Activated naive CD4-positive, alpha-beta T cell treated with anti-CD3 and anti-CD28 coated beads, Interleukin-2, amount 50 U/mL, for 16 hours (primary cell): ENCODE measurements around the gene B3GALT6.

Experiments
- DNase-seq: peaks from one replicate; pipeline ENCODE4 v3.0.0-alpha.2; 2020

B3GALT6 gene

DNA sequence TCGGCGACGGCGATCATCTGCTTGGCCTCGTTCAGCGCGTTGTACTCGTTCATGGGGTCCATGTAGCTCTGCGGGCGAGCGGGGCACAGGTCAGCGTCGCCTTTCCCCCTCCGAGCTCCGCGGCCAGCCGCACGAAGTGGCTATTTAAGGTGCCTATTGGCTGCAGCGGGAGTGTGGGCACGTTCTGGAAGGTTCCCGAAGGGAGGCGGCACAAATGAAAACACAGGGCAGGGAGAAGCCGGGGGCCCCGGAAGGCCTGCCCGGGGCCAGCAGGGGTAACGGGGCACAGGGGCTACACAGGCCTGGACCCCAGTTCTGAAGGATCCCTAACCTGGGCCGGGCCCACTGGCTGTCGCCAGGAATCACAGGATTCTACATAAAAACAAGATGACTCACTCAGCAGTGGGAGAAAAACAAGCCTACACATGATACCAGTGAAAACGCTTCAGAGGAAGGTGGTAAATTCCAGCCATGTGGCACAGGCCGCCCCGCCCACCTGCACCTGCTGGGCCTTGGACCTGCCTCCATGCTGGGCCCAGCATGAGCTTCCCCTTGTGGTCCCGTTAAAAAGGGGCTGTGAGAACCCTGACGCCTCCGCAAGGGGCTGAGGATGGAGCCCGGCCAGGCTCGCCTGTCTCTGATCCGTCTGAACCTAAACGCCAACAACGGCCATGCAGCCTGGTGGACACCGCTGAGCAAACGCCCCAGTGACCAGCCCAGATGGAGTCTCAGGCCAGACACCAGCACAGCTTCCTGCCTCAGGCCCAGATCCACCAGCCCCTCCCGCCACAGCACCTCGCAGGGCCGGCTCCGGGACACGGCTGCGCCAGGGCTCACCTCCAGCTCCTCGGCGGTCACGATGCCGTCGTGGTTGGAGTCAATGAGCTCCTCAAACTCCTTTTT, 14.2 kb upstream of the B3GALT6 start:
- DNase-seq: no peak

DNA sequence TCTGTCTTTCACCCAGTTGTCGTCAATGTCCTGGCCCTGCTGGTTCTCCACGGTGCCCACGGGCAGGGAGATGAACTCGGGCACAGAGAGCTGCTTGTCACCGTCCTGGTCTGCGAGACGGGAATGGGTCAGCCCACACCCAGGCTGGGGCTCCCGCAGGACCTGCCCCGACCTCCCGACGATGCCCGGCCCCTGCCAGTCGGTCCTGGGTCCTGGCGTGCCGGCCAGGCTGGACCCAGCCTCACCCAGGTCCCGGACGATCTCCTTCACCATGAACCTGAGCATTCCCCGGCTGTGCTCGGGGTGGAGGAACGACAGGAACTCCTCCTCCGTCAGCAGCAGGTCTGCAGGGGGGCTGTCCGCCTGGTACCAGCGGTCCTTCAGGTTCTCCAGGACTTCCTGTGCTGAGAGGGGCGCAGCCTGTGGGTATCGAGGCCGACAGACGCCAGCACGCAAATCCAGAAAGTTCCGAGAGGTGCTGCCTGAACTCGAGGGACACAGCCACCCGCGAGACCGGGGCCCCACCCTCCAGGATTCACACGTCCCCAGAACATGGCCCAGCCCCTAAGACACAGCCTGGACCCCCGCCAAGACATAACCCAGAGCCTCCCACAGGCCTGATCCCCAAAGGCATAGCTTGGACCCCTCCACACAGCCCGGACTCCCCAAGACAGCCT, 13.4 kb upstream of the B3GALT6 start:
- DNase-seq: no peak

DNA sequence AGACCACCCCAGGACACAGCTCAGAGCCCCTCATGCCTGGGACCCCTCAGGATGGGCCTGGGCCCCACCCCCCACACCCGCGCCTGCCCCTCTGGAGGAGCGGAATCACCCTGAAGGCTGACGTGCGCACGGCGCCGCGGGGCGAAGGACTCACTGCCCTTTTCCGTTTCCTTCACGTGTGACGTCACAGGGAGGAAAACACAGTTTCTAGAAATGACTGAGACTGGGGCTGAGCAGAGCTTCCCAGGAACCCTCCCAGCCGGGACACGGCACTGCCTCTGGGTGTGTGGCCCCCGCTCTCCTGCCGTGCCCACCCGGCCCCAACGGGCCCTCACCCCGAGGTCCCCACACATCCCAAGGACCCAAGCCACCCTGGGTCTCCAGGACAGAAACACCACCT, 12.7 kb upstream of the B3GALT6 start:
- DNase-seq: no peak

DNA sequence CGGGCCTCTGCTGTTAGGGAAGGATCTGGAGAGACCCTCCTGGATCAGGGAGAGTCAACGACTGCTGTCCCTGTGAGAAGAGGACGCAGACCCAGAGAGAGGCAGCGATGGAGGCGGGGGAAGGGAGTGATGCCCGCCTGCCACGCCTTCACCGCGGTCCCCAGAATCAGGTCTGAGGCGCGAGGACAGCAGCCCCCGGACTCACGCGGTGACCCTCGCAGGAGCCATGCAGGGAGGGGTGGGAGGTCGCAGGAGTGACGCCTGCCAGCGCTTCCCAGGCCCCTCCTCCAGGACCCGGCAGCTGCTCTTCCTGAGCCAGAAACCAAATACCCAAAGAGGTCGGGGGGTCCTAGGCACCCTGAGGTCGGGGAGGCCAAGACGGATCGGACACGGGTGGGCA, 11.8 kb upstream of the B3GALT6 start:
- no peak for DNase-seq

DNA sequence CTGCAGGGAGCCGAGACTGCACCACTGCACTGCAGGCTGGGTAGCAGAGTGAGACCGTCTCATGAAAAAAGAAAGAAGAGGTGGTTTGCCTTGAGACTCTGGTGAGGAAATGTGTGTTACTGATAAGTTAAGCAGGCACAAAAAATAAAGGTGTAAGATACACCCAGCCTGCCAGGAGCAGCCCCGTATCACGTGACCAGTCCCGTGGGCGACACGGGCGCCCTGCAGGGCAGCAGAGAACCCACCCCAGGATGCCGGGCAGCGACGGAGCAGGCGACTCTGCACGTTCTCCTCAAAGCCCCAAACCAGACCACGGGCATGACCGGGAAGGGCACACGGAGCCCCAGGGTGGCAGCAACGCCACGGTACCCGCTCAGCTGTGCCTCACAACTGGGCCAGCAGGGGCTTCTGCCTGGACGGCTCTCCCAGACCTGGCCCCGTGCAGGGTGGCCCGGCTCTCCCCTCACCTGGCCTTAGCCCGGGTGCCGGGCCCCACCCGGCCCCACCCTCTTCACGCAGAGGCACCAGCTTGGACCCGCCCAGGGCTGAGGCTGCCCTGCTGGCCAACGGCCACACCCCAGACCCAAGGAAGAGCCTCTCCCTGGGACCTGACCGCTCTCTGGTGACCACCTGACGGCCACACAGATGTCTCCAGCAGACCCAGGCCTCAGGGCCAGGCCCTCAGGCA, 10.0 kb upstream of the B3GALT6 start:
- DNase-seq: no peak

DNA sequence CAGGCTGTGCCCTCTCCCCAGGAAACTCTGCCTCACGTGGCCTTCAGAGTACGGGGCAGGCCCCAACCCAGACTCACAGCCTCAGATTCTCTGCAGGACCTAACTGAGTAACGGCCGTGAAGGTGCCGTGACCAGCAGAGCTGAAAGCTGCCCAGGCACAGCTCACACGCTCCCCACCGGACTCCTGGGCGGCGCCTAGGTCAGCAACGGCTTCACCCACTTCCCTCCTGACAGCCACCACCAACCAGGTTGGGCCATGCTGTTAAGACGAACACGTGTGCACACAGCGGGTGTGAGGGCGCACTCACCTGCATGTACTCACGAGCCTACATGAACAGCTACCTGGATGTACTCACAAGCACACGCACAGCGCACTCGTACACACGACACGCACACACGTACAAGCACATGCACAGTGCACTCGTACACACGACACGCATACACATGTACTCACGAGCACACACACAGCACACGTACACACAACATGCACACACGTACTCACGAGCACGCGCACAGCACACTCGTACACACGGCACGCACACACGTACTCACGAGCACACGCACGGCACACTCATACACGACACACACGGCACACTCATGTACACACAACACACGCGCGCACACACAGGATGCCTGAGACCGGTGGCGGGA, 9.3 kb upstream of the B3GALT6 start:
- no peak for DNase-seq

DNA sequence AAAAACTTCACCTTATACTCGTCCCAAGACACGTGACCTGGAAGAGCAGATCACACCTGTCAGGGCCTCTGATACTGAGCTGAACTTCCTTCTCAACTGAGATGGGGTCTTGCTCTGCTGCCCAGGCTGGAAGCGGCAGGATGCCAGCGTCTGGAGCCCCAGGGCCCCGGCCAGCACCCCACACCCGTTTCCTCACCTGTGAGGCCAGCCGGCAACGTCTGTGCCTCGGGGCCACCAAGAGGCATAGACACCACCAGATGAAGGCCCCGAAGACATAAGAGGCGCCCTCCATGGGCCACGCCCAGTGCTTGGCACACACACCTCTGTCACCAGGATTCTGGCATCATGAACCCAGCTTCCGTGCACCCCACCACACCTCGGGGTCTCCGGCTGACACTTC, 8.7 kb upstream of the B3GALT6 start:
- no peak for DNase-seq

DNA sequence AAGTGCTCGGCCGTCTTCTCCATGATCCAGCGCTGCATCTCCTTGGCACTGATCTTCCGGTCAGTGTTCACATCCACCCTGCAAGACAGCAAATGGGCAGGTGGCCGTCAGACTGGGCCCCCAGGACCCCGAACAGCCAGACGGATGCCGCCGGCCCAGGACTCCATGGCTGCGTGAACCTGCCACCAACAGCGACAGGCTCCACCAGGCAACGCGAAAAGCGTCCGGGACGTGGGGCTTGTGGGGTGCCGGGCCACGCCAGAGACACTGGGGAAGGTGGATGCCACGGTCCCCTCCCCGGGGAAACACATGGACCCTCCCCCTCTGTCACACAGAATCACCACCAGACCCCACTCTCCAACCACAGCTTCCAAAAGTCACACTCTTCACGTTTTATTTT, 8.1 kb upstream of the B3GALT6 start:
- DNase-seq: no peak

DNA sequence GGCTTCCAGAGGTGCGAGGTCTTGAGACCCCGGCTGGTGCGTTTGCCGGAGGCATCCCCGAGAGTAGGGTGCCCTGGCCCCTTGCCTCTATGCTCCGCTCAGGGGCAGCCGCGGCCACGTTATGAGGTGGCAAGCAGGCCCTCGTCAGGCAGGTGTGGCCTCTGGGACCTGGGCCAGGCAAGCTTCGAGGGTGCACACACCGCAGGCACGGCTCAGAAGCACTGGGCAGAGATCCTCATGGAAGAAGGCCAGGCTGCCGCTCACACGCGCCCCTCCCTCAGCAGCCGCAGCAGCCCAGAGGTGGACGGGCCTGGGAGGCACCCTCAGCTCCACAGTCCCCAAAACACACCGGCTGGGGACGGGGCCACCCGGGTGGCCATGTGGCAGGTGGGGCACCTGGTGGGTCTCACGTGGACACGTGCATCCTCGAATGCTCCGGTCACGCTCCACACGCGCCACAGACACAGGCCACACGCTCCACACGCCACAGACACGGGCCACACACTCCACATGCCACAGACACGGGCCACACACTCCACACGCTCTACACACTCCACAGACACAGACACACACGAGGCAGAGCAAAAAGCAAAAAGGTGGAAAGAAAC, 6.7 kb upstream of the B3GALT6 start:
- no peak for DNase-seq

DNA sequence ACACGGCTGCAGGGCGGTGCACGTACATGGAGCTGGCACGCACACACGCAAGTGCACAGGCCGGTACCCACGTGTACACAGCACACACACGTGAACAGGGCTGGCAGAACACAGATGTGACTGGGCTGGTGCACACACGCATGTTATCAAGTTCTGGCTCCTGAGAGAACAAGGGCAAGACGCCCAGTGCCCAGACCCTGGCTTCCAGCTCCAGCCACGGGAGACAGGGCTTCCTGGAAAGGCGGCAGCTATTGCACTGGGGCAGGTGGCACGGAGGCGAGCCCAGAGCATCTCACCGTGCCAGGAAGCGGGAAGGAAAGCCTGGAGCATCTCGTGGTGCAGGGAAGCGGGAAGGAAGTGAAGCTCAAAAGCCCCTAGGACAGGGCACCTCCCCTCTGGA, 6.1 kb upstream of the B3GALT6 start:
- DNase-seq: no peak

DNA sequence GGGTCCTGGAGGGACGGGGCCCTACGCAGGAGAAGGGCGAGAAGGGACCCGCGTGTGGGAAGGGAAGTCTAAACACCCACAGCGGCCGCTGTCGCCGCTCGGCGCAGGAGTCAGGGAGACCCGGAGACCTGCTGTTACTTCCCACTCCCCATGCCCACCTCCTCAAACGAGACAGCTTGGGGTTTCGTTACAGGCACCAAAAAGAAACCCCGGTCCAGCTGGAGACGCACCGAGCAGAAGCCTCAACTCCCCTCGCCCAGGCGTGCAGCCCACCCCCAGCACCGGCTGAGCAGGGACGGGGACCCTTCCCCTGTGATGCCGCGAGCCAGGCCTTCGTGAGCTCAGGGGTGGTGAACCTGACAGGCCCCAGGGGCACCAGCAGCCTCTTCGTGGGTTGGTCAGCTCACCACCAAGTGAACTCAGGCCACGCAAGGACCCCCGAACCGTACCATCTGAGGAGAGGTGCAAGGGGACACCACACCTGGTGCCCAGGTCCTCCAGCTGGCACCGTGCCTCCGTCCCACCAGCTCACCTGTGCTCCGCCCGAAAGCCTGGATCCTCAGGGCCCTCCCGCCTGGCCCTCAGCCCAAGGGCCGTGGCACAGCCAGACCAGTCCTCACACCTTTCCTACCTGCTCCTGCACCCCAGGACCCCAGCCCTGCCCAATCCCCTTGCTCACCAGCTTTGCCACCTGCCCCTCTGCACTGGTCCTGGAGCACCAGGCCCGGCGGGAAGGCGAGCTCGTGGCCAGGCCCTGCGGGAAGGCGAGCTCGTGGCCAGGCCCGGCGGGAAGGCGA, 5.3 kb upstream of the B3GALT6 start:
- no peak for DNase-seq

DNA sequence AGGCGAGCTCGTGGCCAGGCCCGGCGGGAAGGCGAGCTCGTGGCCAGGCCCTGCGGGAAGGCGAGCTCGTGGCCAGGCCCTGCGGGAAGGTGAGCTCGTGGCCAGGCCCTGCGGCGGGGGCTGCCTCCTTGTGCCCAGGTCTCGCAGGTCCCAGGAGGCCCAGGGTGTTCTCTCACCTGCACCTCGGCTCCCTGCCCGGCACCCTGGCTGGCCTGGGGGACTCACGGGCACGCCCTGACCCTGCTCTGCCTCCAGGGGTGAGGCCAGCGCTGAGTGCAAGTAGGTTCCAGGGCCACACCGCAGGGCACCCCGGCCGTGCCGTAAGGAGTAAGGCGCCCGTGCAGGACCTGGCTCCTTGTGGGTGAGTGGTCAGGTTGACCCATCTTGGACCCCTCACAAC, 4.7 kb upstream of the B3GALT6 start:
- no peak for DNase-seq

DNA sequence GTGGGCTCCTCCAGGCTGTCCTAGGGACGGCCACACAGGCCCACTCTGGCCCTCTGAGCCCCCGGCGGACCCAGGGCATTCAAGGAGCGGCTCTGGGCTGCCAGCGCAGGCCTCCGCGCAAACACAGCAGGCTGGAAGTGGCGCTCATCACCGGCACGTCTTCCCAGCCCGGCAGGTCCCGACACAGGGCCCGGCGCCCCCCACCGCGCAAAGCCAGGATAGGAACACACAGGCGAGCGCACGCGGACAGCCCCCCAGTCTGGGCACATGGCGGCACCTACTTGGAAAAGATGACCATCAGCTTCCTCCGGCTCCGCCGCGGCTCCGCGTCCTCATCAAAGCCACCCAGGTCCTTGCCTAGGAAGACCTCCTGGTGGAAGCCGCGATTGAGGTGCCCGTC, 3.9 kb upstream of the B3GALT6 start:
- no peak for DNase-seq

DNA sequence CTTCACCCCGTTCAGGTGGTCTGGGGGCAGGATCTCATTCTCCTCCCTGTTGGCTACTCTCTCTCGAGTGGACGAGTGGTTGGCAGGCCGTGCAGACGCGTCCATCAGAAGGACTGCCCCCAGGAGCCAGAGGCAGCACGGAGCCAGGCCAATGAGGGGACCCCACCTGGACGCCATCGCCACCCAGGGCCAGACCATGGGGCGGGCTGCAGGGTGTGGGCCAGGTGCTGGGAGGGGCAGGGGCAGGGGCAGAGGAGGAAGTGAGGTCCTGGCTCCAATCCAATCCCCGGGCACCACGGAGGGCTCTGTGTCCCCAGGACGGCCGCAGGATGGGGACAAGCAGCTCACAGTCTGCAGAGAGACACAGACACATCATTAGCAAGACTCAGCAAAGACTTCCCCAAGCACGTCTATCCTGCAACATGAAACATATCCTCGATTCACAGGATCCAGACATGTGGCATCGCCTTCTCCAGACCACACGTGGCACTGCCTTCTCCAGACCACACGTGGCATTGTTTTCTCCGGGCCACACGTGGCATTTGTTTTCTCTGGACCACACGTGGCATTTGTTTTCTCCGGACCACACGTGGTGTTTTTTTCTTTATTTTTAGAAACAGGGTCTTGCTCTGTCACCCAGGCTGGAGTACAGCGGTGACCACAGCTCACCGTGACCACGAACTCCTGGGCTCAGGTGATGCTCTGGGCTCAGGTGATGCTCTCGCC, 3.3 kb upstream of the B3GALT6 start:
- DNase-seq: no peak

DNA sequence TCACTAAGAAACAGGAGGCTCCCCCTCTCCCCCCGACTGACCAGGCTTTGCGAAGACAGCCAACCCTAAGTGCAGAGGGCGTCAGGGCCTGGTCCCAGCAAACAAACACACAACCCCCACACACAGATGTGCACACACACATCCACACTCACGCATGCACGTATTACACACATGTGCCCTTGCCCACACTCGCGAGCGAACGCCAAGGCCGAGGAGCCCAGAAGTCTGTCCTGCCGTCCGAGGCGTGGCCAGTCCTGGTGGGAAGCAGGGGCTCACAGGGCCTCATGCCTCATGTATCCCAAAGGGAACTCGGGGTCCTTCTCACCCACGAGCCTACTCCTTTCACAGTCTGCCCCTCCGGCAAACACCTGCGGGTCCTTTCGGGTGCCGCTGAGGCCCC, 2.3 kb upstream of the B3GALT6 start:
- DNase-seq: no peak

DNA sequence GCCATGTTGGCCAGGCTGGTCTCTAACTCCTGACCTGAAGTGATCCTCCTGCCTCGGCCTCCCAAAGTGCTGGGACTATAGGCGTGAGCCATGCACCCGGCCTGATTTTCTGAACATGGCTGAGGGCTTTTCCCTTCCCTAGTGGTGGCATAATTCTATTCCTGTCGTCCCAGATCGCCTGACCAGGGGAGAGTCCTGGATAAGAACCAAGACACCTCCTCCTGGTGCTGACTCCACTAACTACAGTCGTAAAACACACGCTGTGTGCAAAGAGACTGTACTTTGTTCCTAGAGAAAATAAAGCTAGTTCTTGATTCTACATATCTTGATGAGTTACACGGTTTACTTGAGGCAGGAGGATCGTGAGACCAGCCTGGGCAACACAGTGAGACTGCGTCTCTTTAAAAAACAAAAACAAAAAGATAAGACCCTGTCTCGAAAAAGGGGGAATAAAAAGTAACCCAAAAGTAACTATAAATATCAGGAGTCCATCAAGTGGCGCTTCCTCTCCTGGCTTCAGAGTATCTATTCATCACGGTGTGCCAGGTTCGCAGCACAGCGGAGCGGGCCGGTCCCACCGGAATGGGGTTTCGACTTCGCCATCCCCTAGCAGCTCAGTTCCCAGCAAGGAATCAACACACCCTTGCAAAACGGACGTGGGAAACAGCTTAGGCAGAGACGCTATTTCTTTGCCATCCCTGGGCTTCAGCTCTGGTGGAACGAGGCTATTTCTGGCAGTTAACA, 1.2 kb upstream of the B3GALT6 start:
- no peak for DNase-seq

DNA sequence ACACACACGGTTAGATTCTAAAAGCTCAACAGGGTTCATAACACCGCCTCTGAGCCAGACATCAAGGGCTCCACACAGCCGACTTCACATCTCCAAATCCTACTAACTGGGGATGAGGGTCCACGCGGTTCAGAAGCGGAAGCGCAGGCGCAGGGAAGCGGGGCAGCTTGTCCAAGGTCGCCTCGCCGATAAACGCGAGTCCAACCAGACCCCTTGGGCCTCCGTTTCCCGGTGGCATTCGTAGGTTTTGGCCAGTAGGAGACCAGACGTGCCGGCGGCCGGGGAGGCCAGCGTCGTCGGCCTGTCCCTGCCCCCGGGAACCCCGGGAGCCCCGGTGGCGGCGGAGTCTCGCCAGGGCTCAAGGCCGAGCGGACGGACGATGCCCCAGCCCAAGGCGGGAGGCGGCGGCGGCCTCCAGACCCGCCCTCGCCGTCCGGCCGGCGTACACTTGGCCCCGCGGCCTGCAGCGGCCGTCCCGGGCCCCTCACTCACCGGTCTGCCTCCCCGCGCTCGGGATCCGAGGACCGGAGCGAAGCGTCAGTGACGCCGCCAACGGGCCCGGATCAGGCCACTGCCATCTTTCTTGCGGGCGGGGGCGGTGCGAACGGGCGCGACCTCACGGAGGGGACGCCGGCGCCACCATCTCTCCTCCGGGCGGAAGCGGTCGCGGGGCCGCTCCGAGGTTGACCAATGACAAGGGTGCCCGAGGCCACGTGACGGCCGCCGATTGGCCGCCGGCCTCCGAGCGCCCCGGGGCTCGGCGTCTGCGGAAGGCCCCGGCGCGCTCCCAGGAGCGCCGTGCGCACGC, 433 bp upstream of the B3GALT6 start, which contains the start of gene SDF4:
Gene SDF4 (minus strand): TSS at position 602 of the 808 bp plus-strand sequence. CDS start 3,229 bp downstream, outside the sequence.
- DNase-seq: peak; percentile 97

DNA sequence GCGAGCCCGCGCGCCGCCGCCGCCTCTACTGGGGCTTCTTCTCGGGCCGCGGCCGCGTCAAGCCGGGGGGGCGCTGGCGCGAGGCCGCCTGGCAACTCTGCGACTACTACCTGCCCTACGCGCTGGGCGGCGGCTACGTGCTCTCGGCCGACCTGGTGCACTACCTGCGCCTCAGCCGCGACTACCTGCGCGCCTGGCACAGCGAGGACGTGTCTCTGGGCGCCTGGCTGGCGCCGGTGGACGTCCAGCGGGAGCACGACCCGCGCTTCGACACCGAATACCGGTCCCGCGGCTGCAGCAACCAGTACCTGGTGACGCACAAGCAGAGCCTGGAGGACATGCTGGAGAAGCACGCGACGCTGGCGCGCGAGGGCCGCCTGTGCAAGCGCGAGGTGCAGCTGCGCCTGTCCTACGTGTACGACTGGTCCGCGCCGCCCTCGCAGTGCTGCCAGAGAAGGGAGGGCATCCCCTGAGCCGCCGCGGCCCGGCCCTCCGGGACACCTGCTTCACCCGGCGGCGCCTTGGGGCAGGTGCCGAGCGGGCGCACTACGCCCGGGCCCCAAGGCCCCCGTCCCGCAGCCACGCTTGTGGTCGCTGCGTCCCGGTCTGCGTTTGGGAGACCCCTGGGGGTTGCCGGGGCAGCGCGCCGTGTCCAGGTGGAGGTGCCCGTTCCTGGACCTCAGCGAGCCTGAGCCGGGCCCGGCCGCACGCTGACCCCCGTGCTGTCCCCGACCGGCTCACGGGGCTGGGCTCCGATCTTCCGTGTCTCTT, 944 bp downstream of the B3GALT6 start:
- DNase-seq: no peak

DNA sequence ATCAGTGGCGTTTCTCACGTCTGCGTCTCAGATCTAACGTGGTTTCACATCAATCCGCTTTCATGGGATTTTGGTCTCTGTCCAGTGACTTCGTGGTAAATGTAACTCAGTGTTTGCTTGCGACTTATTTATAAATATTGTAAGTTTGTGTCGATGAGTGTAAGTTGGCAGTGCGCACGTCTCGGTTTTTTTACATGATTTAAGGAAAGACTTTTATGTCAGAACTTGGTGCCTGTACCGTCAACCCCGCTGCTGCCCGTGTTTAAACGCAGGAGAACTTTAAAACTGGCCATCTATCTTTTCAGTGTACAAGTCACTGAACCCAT, 1.5 kb downstream of the B3GALT6 start:
- DNase-seq: no peak
